ENCODE data around the gene STOML2.
"Not testable (repeated sequence)": the region's sequence is repeated elsewhere in the genome, so short reads cannot be mapped to it uniquely, and the experiment has no call there.

Gene STOML2

GRCh38 chr9:35102769-35103659, at the start of gene STOML2:
Gene STOML2, minus strand, starts transcription at chr9:35103131. Its CDS starts 37 bp downstream, at chr9:35103094.
- DNase-seq, result peak; percentile 81 to 83 (median 82)

GRCh38 chr9:35147941-35148563, 45.1 kb upstream of the STOML2 start:
- not testable (repeated sequence) for DNase-seq

- no peak for DNase-seq
Measured at GRCh38 chr9:35142037-35142436, 39.1 kb upstream of the STOML2 start.

GRCh38 chr9:35140093-35140492, 37.2 kb upstream of the STOML2 start:
- no peak for DNase-seq

GRCh38 chr9:35136866-35137265, 33.9 kb upstream of the STOML2 start:
- DNase-seq, result no peak

- DNase-seq, result no peak
Measured at GRCh38 chr9:35135988-35136387, 33.1 kb upstream of the STOML2 start.

- DNase-seq, result no peak
Measured at GRCh38 chr9:35134920-35135319, 32.0 kb upstream of the STOML2 start.

GRCh38 chr9:35116898-35117551, 14.1 kb upstream of the STOML2 start:
- peak; percentile 64 to 80 (median 77) for DNase-seq

GRCh38 chr9:35116539-35116897, 13.6 kb upstream of the STOML2 start:
- no peak for DNase-seq

GRCh38 chr9:35115680-35116538, 13.0 kb upstream of the STOML2 start, which contains the start of gene ATOSB:
Gene ATOSB, minus strand, starts transcription at chr9:35115862. Its CDS starts 7,588 bp downstream, at chr9:35108274.
- peak; percentile 80 to 89 (median 85) for DNase-seq

GRCh38 chr9:35114840-35115628, 12.1 kb upstream of the STOML2 start:
- DNase-seq, result no peak

GRCh38 chr9:35114113-35114839, 11.3 kb upstream of the STOML2 start:
- DNase-seq, result peak in 2 of 4 experiments; percentile 22 to 31

GRCh38 chr9:35112257-35113020, 9.5 kb upstream of the STOML2 start:
- no peak for DNase-seq

GRCh38 chr9:35111001-35111933, 8.3 kb upstream of the STOML2 start:
- DNase-seq, result peak; percentile 90 to 93 (median 92)

GRCh38 chr9:35110327-35110761, 7.4 kb upstream of the STOML2 start:
- no peak for DNase-seq

- DNase-seq, result no peak
Measured at GRCh38 chr9:35108946-35109575, 6.1 kb upstream of the STOML2 start.

GRCh38 chr9:35108461-35108860, 5.5 kb upstream of the STOML2 start:
- no peak for DNase-seq
